HepG2 (cell line): Measurements from ENCODE around the gene FAHD1. TPM values are rescaled to one million over a fixed set of nuclear protein-coding genes. Genes with fewer than 3 reads are reported as not detected.

Source experiments
- BATF2 ChIP-seq: sonication (generic); formaldehyde crosslinking; IDR thresholded peaks from 2 replicates; pipeline ENCODE4 v1.8.0; 2022; ENCODE audit warnings: mild to moderate bottlenecking, missing genetic modification reagents, moderate library complexity
- ESRRA ChIP-seq: sonication (generic); formaldehyde crosslinking; IDR thresholded peaks from 2 replicates; pipeline ENCODE4 v1.5.1; 2020; ENCODE audit warnings: mild to moderate bottlenecking, low read depth, missing genetic modification reagents
- GATAD2A ChIP-seq: IDR thresholded peaks from 2 replicates; pipeline ENCODE4 v1.6.1; 2016
- HIVEP1 ChIP-seq: sonication (generic); formaldehyde crosslinking; IDR thresholded peaks from 2 replicates; pipeline ENCODE4 v1.4.0; 2020; ENCODE audit warnings: mild to moderate bottlenecking, missing genetic modification reagents
- HOMEZ ChIP-seq: IDR thresholded peaks from 2 replicates; pipeline ENCODE4 v1.6.1; 2016; ENCODE audit warnings: low read depth
- KDM5A ChIP-seq: fragments of 200-600 bp; sonication (generic); IDR thresholded peaks from 2 replicates; pipeline ENCODE4 v1.7.0; 2018; ENCODE audit warnings: antibody characterized with exemption, mild to moderate bottlenecking, low read length, borderline replicate concordance
- LCORL ChIP-seq, 2 experiments: fragments of 450-650 bp in 1 of 2; sonication (generic) in 1 of 2; formaldehyde crosslinking in 1 of 2; IDR thresholded peaks; 2 replicates each; pipeline versions ENCODE4 v1.5.0 to v1.6.1; 2017 to 2020; ENCODE audit warnings: antibody characterized with exemption in 1 of 2, missing genetic modification reagents in 1 of 2
- MAF1 ChIP-seq: sonication (generic); formaldehyde crosslinking; IDR thresholded peaks from 2 replicates; pipeline ENCODE4 v1.5.0; 2020; ENCODE audit warnings: missing genetic modification reagents, borderline replicate concordance
- MEIS1 ChIP-seq: sonication (generic); formaldehyde crosslinking; IDR thresholded peaks from 2 replicates; pipeline ENCODE4 v1.9.0; 2021; ENCODE audit warnings: mild to moderate bottlenecking, missing genetic modification reagents, moderate library complexity, borderline replicate concordance
- MLX ChIP-seq: IDR thresholded peaks from 2 replicates; pipeline ENCODE4 v1.6.1; 2016
- ONECUT2 ChIP-seq: sonication (generic); formaldehyde crosslinking; IDR thresholded peaks from 2 replicates; pipeline ENCODE4 v1.4.0; 2020; ENCODE audit warnings: missing genetic modification reagents
- SMAD9 ChIP-seq: sonication (generic); formaldehyde crosslinking; IDR thresholded peaks from 2 replicates; pipeline ENCODE4 v1.5.1; 2020; ENCODE audit warnings: mild to moderate bottlenecking, missing genetic modification reagents
- TBX3 ChIP-seq: fragments of 450-650 bp; IDR thresholded peaks from 2 replicates; pipeline ENCODE4 v1.6.1; 2017; ENCODE audit warnings: antibody characterized with exemption, mild to moderate bottlenecking, inconsistent platforms, borderline replicate concordance
- ZIK1 ChIP-seq: sonication (generic); formaldehyde crosslinking; IDR thresholded peaks from 2 replicates; pipeline ENCODE4 v1.5.0; 2020; ENCODE audit warnings: mild to moderate bottlenecking, low read depth, missing genetic modification reagents, borderline replicate concordance
- ZMYM2 ChIP-seq: sonication (generic); formaldehyde crosslinking; IDR thresholded peaks from 2 replicates; pipeline ENCODE4 v1.8.0; 2022; ENCODE audit warnings: mild to moderate bottlenecking, missing genetic modification reagents
- ZNF18 ChIP-seq: sonication (generic); formaldehyde crosslinking; IDR thresholded peaks from 2 replicates; pipeline ENCODE4 v1.8.0; 2022; ENCODE audit warnings: mild to moderate bottlenecking, missing genetic modification reagents; ENCODE audit not compliant: insufficient replicate concordance
- ZNF251 ChIP-seq: sonication (generic); formaldehyde crosslinking; IDR thresholded peaks from 2 replicates; pipeline ENCODE4 v1.9.0; 2021; ENCODE audit warnings: mild to moderate bottlenecking, missing genetic modification reagents
- ZNF260 ChIP-seq: sonication (generic); formaldehyde crosslinking; IDR thresholded peaks from 2 replicates; pipeline ENCODE4 v1.4.0; 2020; ENCODE audit warnings: missing genetic modification reagents, low read depth, mild to moderate bottlenecking, borderline replicate concordance
- ZNF33B ChIP-seq: sonication (generic); formaldehyde crosslinking; IDR thresholded peaks from 2 replicates; pipeline ENCODE4 v1.5.1; 2020; ENCODE audit warnings: mild to moderate bottlenecking, missing genetic modification reagents
- ZNF513 ChIP-seq: sonication (generic); formaldehyde crosslinking; conservative IDR thresholded peaks from 2 replicates; pipeline ENCODE4 v1.5.0; 2020; ENCODE audit warnings: missing genetic modification reagents
- ZNF720 ChIP-seq: sonication (generic); formaldehyde crosslinking; IDR thresholded peaks from 2 replicates; pipeline ENCODE4 v1.4.0; 2020; ENCODE audit warnings: missing genetic modification reagents
- ZSCAN5A ChIP-seq: sonication (generic); formaldehyde crosslinking; IDR thresholded peaks from 2 replicates; pipeline ENCODE4 v1.8.0; 2022; ENCODE audit warnings: mild to moderate bottlenecking, missing genetic modification reagents, borderline replicate concordance
- polyA plus RNA-seq, 8 experiments: library from polyadenylated mRNA; depleted of rRNA in 3 of 8; stranded (reverse) in 7 of 8; unstranded in 1 of 8; fragments of >200 nt; fragmentation: Illumina TruSeq in 4 of 8; extraction: Trizol in 4 of 8; gene quantifications; 2 replicates each; pipeline versions ENCODE4 v1.2.1 to v1.2.3, GENCODE V29; 2011 to 2016; ENCODE audit warnings: low read depth in 4 of 8, missing spikeins in 1 of 8, mixed read lengths in 1 of 8; ENCODE audit not compliant: insufficient read depth in 1 of 8
- total RNA-seq, 5 experiments: library from RNA; depleted of rRNA; stranded (reverse); fragments of >200 nt; fragmentation: Illumina TruSeq; extraction: Trizol; gene quantifications; 2 replicates each; pipeline ENCODE4 v1.2.3, GENCODE V29; 2016; ENCODE audit warnings: low read depth in 1 of 5

Gene FAHD1
- total and polyA plus RNA-seq, 2 of the 13 experiments (the other 11 are each of a cell fraction or from before 2014, with no cell fraction given), result 39.0 to 45.3 TPM

- TF ChIP-seq TBX3 (no peak), GATAD2A (CRISPR knock-in tag) (peak; percentile 88), ZNF260 (no peak), BATF2 (no peak), LCORL (IDR thresholded peaks at IDR 0.05) (no peak), LCORL (CRISPR knock-in tag; IDR thresholded peaks at IDR 0.05) (peak; percentile 58; the same call in 1 of the 2 replicates), ZIK1 (CRISPR knock-in tag) (no peak), SMAD9 (CRISPR knock-in tag) (no peak), ZNF33B (CRISPR knock-in tag) (no peak), MAF1 (CRISPR knock-in tag) (no peak), ZNF720 (CRISPR knock-in tag) (no peak), ZNF513 (CRISPR knock-in tag) (no peak), KDM5A (peak; percentile 53; the same call in 1 of the 2 replicates), HIVEP1 (CRISPR knock-in tag) (no peak), ZNF251 (no peak), ZNF18 (CRISPR knock-in tag) (no peak), ZSCAN5A (CRISPR knock-in tag) (0 out of 2 replicates have a peak, but pooled peaks have one; percentile 51), ZMYM2 (peak; percentile 82; the same call in 1 of the 2 replicates), MEIS1 (no peak), ONECUT2 (CRISPR knock-in tag) (no peak; the same call in 1 of the 2 replicates), ESRRA (CRISPR knock-in tag) (peak; percentile 55; the same call in 1 of the 2 replicates), MLX (CRISPR knock-in tag) (no peak), HOMEZ (CRISPR knock-in tag) (peak; percentile 37; the same call in 1 of the 2 replicates)
These were observed 1.8 kb downstream of the FAHD1 start (continued) for GRCh38 chr16:1828645-1829410.
